H9 (cell line): ENCODE data around the gene COTL1. TPM values are rescaled to one million over a fixed set of nuclear protein-coding genes. Genes with fewer than 3 reads are reported as not detected.

Experiments
- DNase-seq: peaks from one replicate; pipeline ENCODE4 v3.0.0-alpha.2; 2017
- H2AFZ ChIP-seq: one replicate; pipeline ENCODE4 v1.6.1; 2013; ENCODE audit warnings: mild to moderate bottlenecking, low read length, control low read depth, moderate library complexity
- H2AK5ac ChIP-seq: 2 replicates; pipeline ENCODE4 v1.6.1; 2013; ENCODE audit warnings: low read length, control low read depth, mixed read lengths; ENCODE audit not compliant: insufficient read length
- H2BK120ac ChIP-seq: one replicate; pipeline ENCODE4 v1.6.1; 2013; ENCODE audit warnings: low read depth, mild to moderate bottlenecking, low read length, control low read depth, inconsistent platforms; ENCODE audit not compliant: poor library complexity, severe bottlenecking
- H2BK12ac ChIP-seq: 2 replicates; pipeline ENCODE4 v1.6.1; 2013; ENCODE audit warnings: low read length, control low read depth, mixed read lengths, low read depth; ENCODE audit not compliant: insufficient read length
- H2BK15ac ChIP-seq: 2 replicates; pipeline ENCODE4 v1.6.1; 2013; ENCODE audit warnings: low read depth, low read length, control low read depth
- H2BK20ac ChIP-seq: one replicate; pipeline ENCODE4 v1.6.1; 2013; ENCODE audit warnings: low read depth, mild to moderate bottlenecking, low read length, control low read depth, inconsistent platforms; ENCODE audit not compliant: poor library complexity, severe bottlenecking
- H2BK5ac ChIP-seq: 2 replicates; pipeline ENCODE4 v1.6.1; 2013; ENCODE audit warnings: low read length, control low read depth, mixed read lengths; ENCODE audit not compliant: insufficient read length
- H3K14ac ChIP-seq: 2 replicates; pipeline ENCODE4 v1.6.1; 2013; ENCODE audit warnings: low read length, control low read depth; ENCODE audit not compliant: insufficient read depth
- H3K18ac ChIP-seq: 2 replicates; pipeline ENCODE4 v1.6.1; 2013; ENCODE audit warnings: low read depth, mild to moderate bottlenecking, mixed read lengths, low read length, control low read depth; ENCODE audit not compliant: insufficient read length
- H3K23ac ChIP-seq: 2 replicates; pipeline ENCODE4 v1.6.1; 2013; ENCODE audit warnings: low read length, control low read depth, mixed read lengths, low read depth; ENCODE audit not compliant: insufficient read length
- H3K23me2 ChIP-seq: 2 replicates; pipeline ENCODE4 v1.6.1; 2013; ENCODE audit warnings: low read depth, mild to moderate bottlenecking, mixed read lengths, low read length, control low read depth; ENCODE audit not compliant: insufficient read length, poor library complexity, severe bottlenecking
- H3K27ac ChIP-seq: 2 replicates; pipeline ENCODE4 v1.5.1; 2013; ENCODE audit warnings: low read length, control low read depth, mixed read lengths, low read depth; ENCODE audit not compliant: insufficient read length
- H3K27me3 ChIP-seq: 2 replicates; pipeline ENCODE4 v1.6.1; 2013; ENCODE audit warnings: low read length, control low read depth, inconsistent platforms; ENCODE audit not compliant: insufficient read depth
- H3K4ac ChIP-seq: 2 replicates; pipeline ENCODE4 v1.6.1; 2013; ENCODE audit warnings: low read depth, mild to moderate bottlenecking, control low read depth, inconsistent platforms, low read length, moderate library complexity
- H3K4me1 ChIP-seq: 2 replicates; pipeline ENCODE4 v1.6.1; 2013; ENCODE audit warnings: low read length, control low read depth, inconsistent platforms; ENCODE audit not compliant: insufficient read depth
- H3K4me2 ChIP-seq: 2 replicates; pipeline ENCODE4 v1.6.1; 2013; ENCODE audit warnings: low read length, control low read depth, mixed read lengths; ENCODE audit not compliant: insufficient read length, insufficient read depth
- H3K56ac ChIP-seq: 2 replicates; pipeline ENCODE4 v1.6.1; 2013; ENCODE audit warnings: low read depth, mild to moderate bottlenecking, mixed read lengths, low read length, control low read depth; ENCODE audit not compliant: insufficient read length
- H3K79me1 ChIP-seq: 2 replicates; pipeline ENCODE4 v1.6.1; 2013; ENCODE audit warnings: low read depth, mild to moderate bottlenecking, moderate library complexity, low read length, control low read depth, inconsistent platforms; ENCODE audit not compliant: insufficient read depth, poor library complexity, severe bottlenecking
- H3K79me2 ChIP-seq: 2 replicates; pipeline ENCODE4 v1.6.1; 2013; ENCODE audit warnings: low read length, control low read depth, inconsistent platforms; ENCODE audit not compliant: insufficient read depth
- H3K9ac ChIP-seq: 2 replicates; pipeline ENCODE4 v1.6.1; 2013; ENCODE audit warnings: low read length, control low read depth, mixed read lengths; ENCODE audit not compliant: insufficient read length; ENCODE audit errors: extremely low read depth
- H3K9me3 ChIP-seq: one replicate; pipeline ENCODE4 v1.6.1; 2013; ENCODE audit warnings: low read depth, low read length, inconsistent platforms; ENCODE audit not compliant: control insufficient read depth
- H3T11ph ChIP-seq: one replicate; pipeline ENCODE4 v1.6.1; 2013; ENCODE audit warnings: mild to moderate bottlenecking, low read length, control low read depth, inconsistent platforms
- H4K20me1 ChIP-seq: one replicate; pipeline ENCODE4 v1.6.1; 2013; ENCODE audit not compliant: control insufficient read depth, insufficient read length, insufficient read depth
- H4K5ac ChIP-seq: 2 replicates; pipeline ENCODE4 v1.6.1; 2013; ENCODE audit warnings: low read depth, mild to moderate bottlenecking, mixed read lengths, low read length, control low read depth; ENCODE audit not compliant: insufficient read length
- H4K8ac ChIP-seq: replicated peaks from 2 replicates; pipeline ENCODE4 v1.6.1; 2013; ENCODE audit warnings: low read length, control low read depth, mixed read lengths, low read depth; ENCODE audit not compliant: insufficient read length
- H4K91ac ChIP-seq: 2 replicates; pipeline ENCODE4 v1.6.1; 2013; ENCODE audit warnings: low read depth, mild to moderate bottlenecking, moderate library complexity, mixed read lengths, low read length, control low read depth; ENCODE audit not compliant: insufficient read length
- H3K27ac Mint-ChIP-seq, 3 experiments: 2 replicates in 2 of 3; 3 replicates in 1 of 3; pipeline ENCODE4 v1.8.0; 2020 to 2021; ENCODE audit warnings: mixed read lengths in 3 of 3, mild to moderate bottlenecking in 1 of 3, moderate library complexity in 1 of 3
- H3K27me3 Mint-ChIP-seq: 2 replicates; pipeline ENCODE4 v1.8.0; 2021; ENCODE audit warnings: low read depth, mild to moderate bottlenecking, moderate library complexity, mixed read lengths
- H3K36me3 Mint-ChIP-seq, 3 experiments: 2 replicates in 2 of 3; 3 replicates in 1 of 3; pipeline ENCODE4 v1.8.0; 2020 to 2021; ENCODE audit warnings: low read depth in 3 of 3, mixed read lengths in 3 of 3; ENCODE audit not compliant: insufficient read depth in 1 of 3
- H3K4me1 Mint-ChIP-seq, 2 experiments: 2 replicates each; pipeline ENCODE4 v1.8.0; 2020; ENCODE audit warnings: mixed read lengths in 2 of 2
- H3K4me3 Mint-ChIP-seq, 2 experiments: 2 replicates in 1 of 2; 3 replicates in 1 of 2; pipeline ENCODE4 v1.8.0; 2020 to 2021; ENCODE audit warnings: mild to moderate bottlenecking in 2 of 2, mixed read lengths in 2 of 2, moderate library complexity in 1 of 2
- H3K9me3 Mint-ChIP-seq, 2 experiments: 2 replicates in 1 of 2; 3 replicates in 1 of 2; pipeline ENCODE4 v1.8.0; 2020; ENCODE audit warnings: mild to moderate bottlenecking in 2 of 2, mixed read lengths in 2 of 2, moderate library complexity in 1 of 2
- WGBS: extraction: QIAGEN DNeasy Blood & Tissue Kit; methylation state at CpG from one replicate; pipeline ENCODE4 v1.1.7; 2013; ENCODE audit warnings: missing lambda C conversion rate, low lambda C conversion rate, mixed read lengths; ENCODE audit not compliant: insufficient read length; ENCODE audit errors: extremely low coverage; 5-methylcytosine and 5-hydroxymethylcytosine counted together
- total RNA-seq: library from RNA; stranded (reverse); gene quantifications from 2 replicates; pipeline ENCODE4 v1.2.1, GENCODE V29; 2021
- TF ChIP-seq, protein P1 (sequence below): fragments of 200-600 bp; sonication (generic); conservative IDR thresholded peaks from 3 replicates; pipeline ENCODE4 v1.8.0; 2021; ENCODE audit warnings: antibody characterized with exemption, mild to moderate bottlenecking

COTL1 gene
- total RNA-seq, 1 experiment from 2014 or later = 81.4 TPM

DNA sequence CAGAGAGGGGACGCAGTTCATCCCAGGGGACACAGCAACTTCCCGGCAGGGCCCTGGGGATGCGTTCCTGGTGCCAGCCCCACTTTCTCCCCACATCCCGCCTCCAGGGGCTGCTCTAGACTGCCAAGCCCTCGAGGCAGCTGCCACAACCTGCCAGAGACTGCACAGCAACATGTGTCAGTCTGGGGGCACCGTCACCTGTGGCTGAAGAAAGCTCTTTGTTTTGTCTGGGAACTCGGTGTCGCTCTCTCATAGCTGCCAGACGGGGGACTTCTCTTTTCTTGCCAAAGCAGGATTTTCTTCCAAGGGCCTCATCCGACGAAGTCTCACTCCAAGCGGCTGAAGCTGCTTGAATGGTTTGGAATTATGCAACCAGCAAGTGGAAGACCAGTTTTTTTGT is 43.7 kb downstream of the COTL1 start:
- Histone ChIP-seq H3K4ac (no peak overlapping the region), H2BK20ac (no peak overlapping the region), H2AK5ac (no peak overlapping the region), H3K14ac (no peak overlapping the region), H3K23ac (no peak overlapping the region), H3K9me3 (no peaks in the 10 kb centered on the region), H3K56ac (no peak overlapping the region), H3K9ac (no peak overlapping the region), H3K27ac (no peak overlapping the region), H4K5ac (no peak overlapping the region), H3K79me1 (no peaks in the 10 kb centered on the region), H3K18ac (no peak overlapping the region), H4K20me1 (no peaks in the 10 kb centered on the region), H2BK15ac (no peak overlapping the region), H3K4me2 (no peak overlapping the region), H3K27me3 (no peaks in the 10 kb centered on the region), H2BK12ac (no peak overlapping the region), H3K4me1 (no peaks in the 10 kb centered on the region), H3K23me2 (no peaks in the 10 kb centered on the region), H2BK120ac (no peak overlapping the region), H3T11ph (no peak overlapping the region), H2BK5ac (no peak overlapping the region), H4K8ac (no peak overlapping the region), H2AFZ (no peak overlapping the region), H4K91ac (no peak overlapping the region), H3K79me2 (no peaks in the 10 kb centered on the region; the same call in 1 of the 2 replicates)
- peak; percentile 42 for DNase-seq
- TF ChIP-seq, protein P1, sequence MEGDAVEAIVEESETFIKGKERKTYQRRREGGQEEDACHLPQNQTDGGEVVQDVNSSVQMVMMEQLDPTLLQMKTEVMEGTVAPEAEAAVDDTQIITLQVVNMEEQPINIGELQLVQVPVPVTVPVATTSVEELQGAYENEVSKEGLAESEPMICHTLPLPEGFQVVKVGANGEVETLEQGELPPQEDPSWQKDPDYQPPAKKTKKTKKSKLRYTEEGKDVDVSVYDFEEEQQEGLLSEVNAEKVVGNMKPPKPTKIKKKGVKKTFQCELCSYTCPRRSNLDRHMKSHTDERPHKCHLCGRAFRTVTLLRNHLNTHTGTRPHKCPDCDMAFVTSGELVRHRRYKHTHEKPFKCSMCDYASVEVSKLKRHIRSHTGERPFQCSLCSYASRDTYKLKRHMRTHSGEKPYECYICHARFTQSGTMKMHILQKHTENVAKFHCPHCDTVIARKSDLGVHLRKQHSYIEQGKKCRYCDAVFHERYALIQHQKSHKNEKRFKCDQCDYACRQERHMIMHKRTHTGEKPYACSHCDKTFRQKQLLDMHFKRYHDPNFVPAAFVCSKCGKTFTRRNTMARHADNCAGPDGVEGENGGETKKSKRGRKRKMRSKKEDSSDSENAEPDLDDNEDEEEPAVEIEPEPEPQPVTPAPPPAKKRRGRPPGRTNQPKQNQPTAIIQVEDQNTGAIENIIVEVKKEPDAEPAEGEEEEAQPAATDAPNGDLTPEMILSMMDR = 0 out of 3 replicates have a peak, but pooled peaks have one; percentile 15
- peaks cover 13 to 24% (median 15%) of the 10 kb centered on the region in 3 experiments for H3K36me3 Mint-ChIP-seq
- no peaks in the 10 kb centered on the region for H3K27me3 Mint-ChIP-seq
- H3K4me1 Mint-ChIP-seq = peaks cover 4 to 6% of the 10 kb centered on the region in 2 experiments; a peak in 2 of 4 replicates
- peaks cover 9 to 10% of the 10 kb centered on the region in 2 experiments for H3K9me3 Mint-ChIP-seq
- no CpG with 5 or more reads among the region's 12 CpGs for WGBS
- H3K27ac Mint-ChIP-seq = peak overlapping the region in 2 of 3 experiments; percentile 33 to 41; a peak in 3 of 7 replicates
- H3K4me3 Mint-ChIP-seq = no peak overlapping the region
